CD14-positive monocyte (primary cell): ENCODE results near the gene PDE4D. TPM values are rescaled to one million over a fixed set of nuclear protein-coding genes. Genes with fewer than 3 reads are reported as not detected.

Source experiments
- DNase-seq, 3 donors: peaks; one replicate each; pipeline ENCODE4 v3.0.0-alpha.2; 2011 to 2022
- H2AFZ ChIP-seq: 2 replicates; pipeline ENCODE4 v1.6.0; 2012; ENCODE audit warnings: mild to moderate bottlenecking, low read depth, low read length, inconsistent platforms; ENCODE audit not compliant: insufficient read depth, poor library complexity, severe bottlenecking
- H3K27ac ChIP-seq, 2 donors: 1 replicate in 1 of 2; 2 replicates in 1 of 2; pipeline ENCODE4 v1.5.1; 2012 to 2013; ENCODE audit warnings: low read length in 2 of 2, control low read depth in 1 of 2, inconsistent platforms in 1 of 2, low read depth in 1 of 2, mild to moderate bottlenecking in 1 of 2
- H3K27me3 ChIP-seq, 2 donors: one replicate each; pipeline versions ENCODE4 v1.6.0 to v1.6.1; 2011 to 2013; ENCODE audit warnings: low read length in 2 of 2; ENCODE audit not compliant: control insufficient read depth in 2 of 2, insufficient read depth in 2 of 2
- H3K36me3 ChIP-seq, 2 donors: replicated peaks in 1 of 2; 1 replicate in 1 of 2; 2 replicates in 1 of 2; pipeline versions ENCODE4 v1.5.1 to v1.6.1; 2012 to 2013; ENCODE audit warnings: low read length in 2 of 2, control low read depth in 1 of 2, inconsistent platforms in 1 of 2, mild to moderate bottlenecking in 1 of 2; ENCODE audit not compliant: insufficient read depth in 2 of 2, control insufficient read depth in 1 of 2
- H3K4me1 ChIP-seq, 2 donors: 1 replicate in 1 of 2; 2 replicates in 1 of 2; pipeline versions ENCODE4 v1.5.1 to v1.6.1; 2012 to 2013; ENCODE audit warnings: low read length in 2 of 2, control low read depth in 1 of 2, inconsistent platforms in 1 of 2, mild to moderate bottlenecking in 1 of 2, moderate library complexity in 1 of 2; ENCODE audit not compliant: insufficient read depth in 2 of 2, control insufficient read depth in 1 of 2
- H3K4me2 ChIP-seq: replicated peaks from 2 replicates; pipeline ENCODE3; 2012; ENCODE audit warnings: low read length, moderate library complexity, mild to moderate bottlenecking; ENCODE audit not compliant: poor library complexity, severe bottlenecking; ENCODE audit errors: extremely low read depth
- H3K4me3 ChIP-seq, 3 experiments: fragments of 200-600 bp in 1 of 3; sonication (generic) in 1 of 3; replicated peaks in 1 of 3; 1 replicate in 2 of 3; 2 replicates in 1 of 3; pipeline ENCODE4 v1.5.1; 2011 to 2013; ENCODE audit warnings: low read length in 3 of 3, mild to moderate bottlenecking in 3 of 3, control low read depth in 2 of 3, low read depth in 2 of 3, inconsistent platforms in 1 of 3, moderate library complexity in 1 of 3
- H3K79me2 ChIP-seq: 2 replicates; pipeline ENCODE4 v1.6.0; 2012; ENCODE audit warnings: mild to moderate bottlenecking, control low read depth, inconsistent platforms, low read length, moderate library complexity; ENCODE audit not compliant: insufficient read depth
- H3K9ac ChIP-seq: 2 replicates; pipeline ENCODE4 v1.6.0; 2017; ENCODE audit warnings: low read length, mild to moderate bottlenecking; ENCODE audit not compliant: insufficient read depth, poor library complexity, severe bottlenecking
- H3K9me3 ChIP-seq, 2 donors: replicated peaks in 1 of 2; 1 replicate in 1 of 2; 2 replicates in 1 of 2; pipeline versions ENCODE4 v1.5.1 to v1.6.1; 2012 to 2013; ENCODE audit warnings: low read length in 2 of 2, control low read depth in 1 of 2; ENCODE audit not compliant: control insufficient read depth in 1 of 2, insufficient read depth in 1 of 2
- H4K20me1 ChIP-seq: 2 replicates; pipeline ENCODE4 v1.6.0; 2012; ENCODE audit warnings: mild to moderate bottlenecking, low read length, control low read depth, moderate library complexity; ENCODE audit not compliant: insufficient read depth
- H3K27ac Mint-ChIP-seq, 7 donors: one replicate each; pipeline ENCODE4 v1.8.0; 2020; ENCODE audit warnings: mild to moderate bottlenecking in 7 of 7, mixed read lengths in 7 of 7, moderate library complexity in 6 of 7, inconsistent platforms in 2 of 7
- H3K27me3 Mint-ChIP-seq, 3 donors: one replicate each; pipeline ENCODE4 v1.8.0; 2021 to 2022; ENCODE audit warnings: low read depth in 3 of 3, mild to moderate bottlenecking in 3 of 3, mixed read lengths in 3 of 3, moderate library complexity in 3 of 3, inconsistent platforms in 1 of 3
- H3K36me3 Mint-ChIP-seq, 2 donors: one replicate each; pipeline ENCODE4 v1.8.0; 2020; ENCODE audit warnings: mixed read lengths in 2 of 2, inconsistent platforms in 1 of 2, mild to moderate bottlenecking in 1 of 2
- H3K4me1 Mint-ChIP-seq: one replicate; pipeline ENCODE4 v1.8.0; 2020; ENCODE audit warnings: mild to moderate bottlenecking, mixed read lengths
- H3K4me3 Mint-ChIP-seq, 2 donors: one replicate each; pipeline ENCODE4 v1.8.0; 2020; ENCODE audit warnings: mild to moderate bottlenecking in 2 of 2, mixed read lengths in 2 of 2, moderate library complexity in 1 of 2
- H3K9me3 Mint-ChIP-seq, 7 donors: one replicate each; pipeline ENCODE4 v1.8.0; 2020 to 2022; ENCODE audit warnings: mixed read lengths in 7 of 7, mild to moderate bottlenecking in 6 of 7, moderate library complexity in 6 of 7, inconsistent platforms in 2 of 7
- WGBS: methylation state at CpG from one replicate; pipeline ENCODE4 v1.1.5; 2013; ENCODE audit warnings: missing lambda C conversion rate; ENCODE audit not compliant: insufficient coverage; 5-methylcytosine and 5-hydroxymethylcytosine counted together
- intact Hi-C, 2 donors: fragments of 100-400 bp; cut with micrococcal nuclease; formaldehyde crosslinking; loops; one replicate each; pipeline versions ENCODE4 v1.15.0 to v1.15.1; 2023
- polyA plus RNA-seq, 3 donors: library from polyadenylated mRNA; depleted of rRNA in 1 of 3; unstranded in 2 of 3; stranded (reverse) in 1 of 3; fragments of 300-500 nt in 2 of 3; fragments of >200 nt in 1 of 3; fragmentation: Illumina TruSeq in 2 of 3; gene quantifications; 1 replicate in 2 of 3; 2 replicates in 1 of 3; pipeline ENCODE4 v1.2.3, GENCODE V29; 2012 to 2021
- TF ChIP-seq, protein P1 (sequence below): fragments of 200-600 bp; IDR thresholded peaks from one replicate; pipeline ENCODE4 v1.8.0; 2022; ENCODE audit warnings: antibody characterized with exemption, mild to moderate bottlenecking

The PDE4D gene
- polyA plus RNA-seq, 3 donors: 1.9 to 3.4 (median 2.8) TPM

DNA sequence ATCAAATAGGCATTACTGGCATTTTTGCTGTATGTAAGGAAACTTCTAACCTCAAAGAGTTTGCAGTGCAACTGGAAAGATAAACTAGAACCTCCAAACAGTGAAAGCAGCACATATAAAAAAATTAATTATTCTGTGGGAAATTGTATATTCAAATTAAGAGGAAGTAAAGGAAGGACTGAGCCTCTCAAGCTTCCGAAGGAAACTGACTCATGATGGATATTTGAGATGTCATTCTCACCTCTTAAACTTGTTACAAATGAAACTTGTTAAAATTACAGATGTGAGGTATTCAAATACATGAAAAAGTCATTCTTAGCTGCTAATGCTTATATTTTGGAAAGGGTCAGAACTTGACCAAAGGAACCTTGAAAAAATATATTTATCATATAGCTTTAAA, 538.7 kb downstream of the PDE4D start:
- H3K4me1 ChIP-seq: peaks cover 0 to 2% of the 10 kb centered on the region in 2 donors
- H3K9me3 ChIP-seq: no peaks in the 10 kb centered on the region
- no peak overlapping the region for H3K27ac ChIP-seq
- no peak overlapping the region for H3K4me2 ChIP-seq
- H3K4me1 Mint-ChIP-seq: peaks cover 13% of the 10 kb centered on the region
- no CpG with 5 or more reads among the region's 1 CpG for WGBS
- H4K20me1 ChIP-seq: no peaks in the 10 kb centered on the region
- intact Hi-C loops: no loop called here
- H3K27me3 ChIP-seq: no peaks in the 10 kb centered on the region
- H3K27me3 Mint-ChIP-seq: no peaks in the 10 kb centered on the region
- no peaks in the 10 kb centered on the region for H3K79me2 ChIP-seq
- H3K36me3 ChIP-seq: no peaks in the 10 kb centered on the region
- H3K4me3 Mint-ChIP-seq: no peak overlapping the region
- TF ChIP-seq, protein P1, sequence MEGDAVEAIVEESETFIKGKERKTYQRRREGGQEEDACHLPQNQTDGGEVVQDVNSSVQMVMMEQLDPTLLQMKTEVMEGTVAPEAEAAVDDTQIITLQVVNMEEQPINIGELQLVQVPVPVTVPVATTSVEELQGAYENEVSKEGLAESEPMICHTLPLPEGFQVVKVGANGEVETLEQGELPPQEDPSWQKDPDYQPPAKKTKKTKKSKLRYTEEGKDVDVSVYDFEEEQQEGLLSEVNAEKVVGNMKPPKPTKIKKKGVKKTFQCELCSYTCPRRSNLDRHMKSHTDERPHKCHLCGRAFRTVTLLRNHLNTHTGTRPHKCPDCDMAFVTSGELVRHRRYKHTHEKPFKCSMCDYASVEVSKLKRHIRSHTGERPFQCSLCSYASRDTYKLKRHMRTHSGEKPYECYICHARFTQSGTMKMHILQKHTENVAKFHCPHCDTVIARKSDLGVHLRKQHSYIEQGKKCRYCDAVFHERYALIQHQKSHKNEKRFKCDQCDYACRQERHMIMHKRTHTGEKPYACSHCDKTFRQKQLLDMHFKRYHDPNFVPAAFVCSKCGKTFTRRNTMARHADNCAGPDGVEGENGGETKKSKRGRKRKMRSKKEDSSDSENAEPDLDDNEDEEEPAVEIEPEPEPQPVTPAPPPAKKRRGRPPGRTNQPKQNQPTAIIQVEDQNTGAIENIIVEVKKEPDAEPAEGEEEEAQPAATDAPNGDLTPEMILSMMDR: no peak
- no peak overlapping the region for H3K27ac Mint-ChIP-seq
- peaks cover 0 to 2% (median 0%) of the 10 kb centered on the region in 7 donors for H3K9me3 Mint-ChIP-seq
- H3K36me3 Mint-ChIP-seq: no peaks in the 10 kb centered on the region
- no peak overlapping the region for H2AFZ ChIP-seq
- H3K9ac ChIP-seq: no peak overlapping the region
- peak in 2 of 3 donors; percentile 27 to 48 for DNase-seq
- no peak overlapping the region for H3K4me3 ChIP-seq

DNA sequence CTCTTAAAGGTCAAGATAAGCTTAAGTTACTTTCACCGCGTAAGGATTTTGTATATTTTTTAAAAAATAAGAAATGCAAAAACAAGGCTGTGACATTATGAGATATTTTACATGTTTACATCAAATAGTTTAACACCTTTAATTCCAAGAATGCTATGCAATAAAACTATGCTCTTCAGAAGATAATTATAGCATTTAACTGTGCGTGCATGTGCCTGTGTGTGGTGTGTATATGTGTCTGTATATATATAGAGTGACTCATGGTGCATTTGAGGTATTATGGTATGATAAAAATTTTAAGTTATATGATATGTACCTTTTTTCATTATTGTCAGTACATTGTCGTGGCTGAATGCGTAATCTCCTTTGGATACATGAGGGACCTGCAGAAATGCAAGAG, 539.3 kb downstream of the PDE4D start:
- H4K20me1 ChIP-seq: no peaks in the 10 kb centered on the region
- Mint-ChIP-seq H3K9me3 (peaks cover 0 to 2% (median 0%) of the 10 kb centered on the region in 7 donors), H3K4me3 (no peak overlapping the region), H3K27me3 (no peaks in the 10 kb centered on the region), H3K36me3 (no peaks in the 10 kb centered on the region), H3K27ac (no peak overlapping the region), H3K4me1 (peaks cover 12% of the 10 kb centered on the region)
- no peak overlapping the region for H2AFZ ChIP-seq
- intact Hi-C loops: no loop called here
- TF ChIP-seq, protein P1: no peak
- no peaks in the 10 kb centered on the region for H3K4me1 ChIP-seq
- H3K9ac ChIP-seq: no peak overlapping the region
- H3K4me3 ChIP-seq: no peak overlapping the region
- no peaks in the 10 kb centered on the region for H3K9me3 ChIP-seq
- H3K27ac ChIP-seq: no peak overlapping the region
- no peak overlapping the region for H3K4me2 ChIP-seq
- H3K36me3 ChIP-seq: no peaks in the 10 kb centered on the region
- WGBS: 100% methylated on average over 1 of the region's 5 CpGs
- no peak for DNase-seq
- H3K27me3 ChIP-seq: no peaks in the 10 kb centered on the region
- no peaks in the 10 kb centered on the region for H3K79me2 ChIP-seq
